Astrocyte of the spinal cord (primary cell): ENCODE data around the gene SCCPDH.

ENCODE experiments used
- DNase-seq: peaks from one replicate; pipeline ENCODE4 v3.0.0; 2011; ENCODE audit warnings: low read depth, low spot score
- H3K4me3 ChIP-seq: 2 replicates; pipeline ENCODE4 v1.5.1; 2011; ENCODE audit warnings: low read depth, mild to moderate bottlenecking, low read length, moderate library complexity
- CTCF ChIP-seq: IDR thresholded peaks from 2 replicates; pipeline ENCODE4 v1.5.1; 2012; ENCODE audit warnings: low read depth, mild to moderate bottlenecking, low read length, inconsistent platforms
- in situ Hi-C: cut with HindIII; loops from 2 replicates; pipeline ENCODE4 v1.10.0; 2017; ENCODE audit warnings: low sequenced_read_pairs

SCCPDH gene

GRCh38 chr1:246789454-246790339 lies 65.5 kb downstream of the SCCPDH start:
- in situ Hi-C loops, result no loop called here

GRCh38 chr1:246790364-246790763 lies 66.2 kb downstream of the SCCPDH start:
- no peak for DNase-seq
- no peak for TF ChIP-seq CTCF
- in situ Hi-C loops, result no loop called here

More at GRCh38 chr1:246789454-246790339, 65.5 kb downstream of the SCCPDH start:
- no peak for DNase-seq
- H3K4me3 ChIP-seq, result no peak overlapping the region
- no peak for TF ChIP-seq CTCF

GRCh38 chr1:246790833-246791232 lies 66.6 kb downstream of the SCCPDH start:
- in situ Hi-C loops, result no loop called here
- TF ChIP-seq CTCF, result no peak
- DNase-seq, result no peak
- no peak overlapping the region for H3K4me3 ChIP-seq

More at GRCh38 chr1:246790364-246790763, 66.2 kb downstream of the SCCPDH start:
- no peak overlapping the region for H3K4me3 ChIP-seq

- TF ChIP-seq CTCF, result no peak
- DNase-seq, result no peak
- H3K4me3 ChIP-seq, result no peak overlapping the region
- in situ Hi-C loops, result no loop called here
Observed at GRCh38 chr1:246791303-246791918, 67.2 kb downstream of the SCCPDH start.

GRCh38 chr1:246792603-246793002 lies 68.4 kb downstream of the SCCPDH start:
- no peak overlapping the region for H3K4me3 ChIP-seq
- in situ Hi-C loops, result no loop called here
- no peak for DNase-seq
- TF ChIP-seq CTCF, result no peak

GRCh38 chr1:246793356-246793896 lies 69.2 kb downstream of the SCCPDH start:
- in situ Hi-C loops, result no loop called here
- H3K4me3 ChIP-seq, result no peak overlapping the region
- no peak for DNase-seq
- TF ChIP-seq CTCF, result no peak
